ENCODE measurements around the gene AFF3. TPM values are rescaled to one million over a fixed set of nuclear protein-coding genes. Genes with fewer than 3 reads are reported as not detected.

Gene AFF3
- total and polyA plus RNA-seq, 2 donors (not counting 3 experiments of a cell fraction or from before 2014, with no cell fraction given) = 0.06 to 0.07 TPM

- H3K9me3 ChIP-seq (replicated peaks; ENCODE audit: control insufficient read depth, insufficient read depth, low read length) = no peaks in the 10 kb centered on the region
- TF ChIP-seq FOS (IDR thresholded peaks at IDR 0.05; ENCODE audit: borderline replicate concordance, insufficient read depth, low read length) = no peak
- no peak for TF ChIP-seq MYC (IDR thresholded peaks at IDR 0.05; ENCODE audit: low read depth, low read length)
- no peak for TF ChIP-seq CTCF (IDR thresholded peaks at IDR 0.05; ENCODE audit: extremely low read depth in 1 of 2, insufficient read depth in 1 of 2, low read depth in 1 of 2, low read length in 2 of 2)
- TF ChIP-seq GATA2 (IDR thresholded peaks at IDR 0.05; ENCODE audit: insufficient read depth, insufficient read length, low read depth, low read length) = no peak
- TF ChIP-seq MAX (IDR thresholded peaks at IDR 0.05; ENCODE audit: insufficient read depth, insufficient read length) = no peak
- TF ChIP-seq JUN (IDR thresholded peaks at IDR 0.05; ENCODE audit: borderline replicate concordance, insufficient read depth, insufficient read length, low read depth) = no peak
- no peak for TF ChIP-seq EZH2 (IDR thresholded peaks at IDR 0.05; ENCODE audit: borderline replicate concordance, low read depth, low read length, severe bottlenecking)
- TF ChIP-seq POLR2A (IDR thresholded peaks at IDR 0.05; ENCODE audit: low read depth, low read length) = no peak
- TF ChIP-seq POLR2AphosphoS5 (IDR thresholded peaks at IDR 0.05; ENCODE audit: insufficient read depth, low read depth, low read length) = no peak
Observed at GRCh38 chr2:100137866-100138570, 4.4 kb downstream of the AFF3 start.

More at GRCh38 chr2:100137866-100138570, 4.4 kb downstream of the AFF3 start:
- no peak for FAIRE-seq
- H3K27ac ChIP-seq (ENCODE audit: insufficient read depth, low read depth, low read length) = no peak overlapping the region
- intact Hi-C loops (cut with micrococcal nuclease) (no loop called here), dilution Hi-C loops (cut with MboI; ENCODE audit: extremely low pct_ligation_motif_present, low sequenced_read_pairs) (no loop called here)
- H4K20me1 ChIP-seq (replicated peaks; ENCODE audit: control insufficient read depth, extremely low read depth, insufficient read depth, low read length) = no peaks in the 10 kb centered on the region
- no peak overlapping the region for H3K4me2 ChIP-seq (ENCODE audit: insufficient read depth, low read length)
- no peak for DNase-seq (ENCODE audit: low read depth, low spot score)
- no peaks in the 10 kb centered on the region for H3K79me2 ChIP-seq (ENCODE audit: control insufficient read depth, insufficient read depth, low read length)
- no peaks in the 10 kb centered on the region for H3K27me3 ChIP-seq (ENCODE audit: control insufficient read depth in 2 of 2, insufficient read depth in 2 of 2, low read length in 2 of 2)
- no peaks in the 10 kb centered on the region for H3K36me3 ChIP-seq (ENCODE audit: control insufficient read depth in 2 of 2, extremely low read depth in 1 of 2, insufficient read depth in 2 of 2, low read length in 2 of 2)
- H3K4me3 ChIP-seq (replicated peaks in 1 of 3; ENCODE audit: insufficient read depth in 1 of 3, low read depth in 1 of 3, low read length in 3 of 3) = no peak overlapping the region
- H3K4me1 ChIP-seq (ENCODE audit: control insufficient read depth, extremely low read depth, insufficient read depth, low read length) = no peaks in the 10 kb centered on the region
- H3K9me1 ChIP-seq (replicated peaks; ENCODE audit: control insufficient read depth, extremely low read depth, insufficient read depth, low read length) = no peaks in the 10 kb centered on the region
- H3K9ac ChIP-seq (replicated peaks; ENCODE audit: extremely low read depth, insufficient read depth, low read length) = no peak overlapping the region
- CTCF ChIA-PET = interaction anchor here (1.2 to 1.5 kb wide), 2 partner anchors 318 to 579 kb away, joined by 3 to 4 read pairs; no protein-coding TSS in a partner anchor
- BruUV-seq (replicated peaks) = no TSS peak
- POLR2A ChIA-PET = no interaction called here
- no peak overlapping the region for H2AFZ ChIP-seq (ENCODE audit: low read depth, low read length)
